GM21529 (cell line): ENCODE measurements around the gene TSN.

Experiments used
- ATAC-seq: cut with Tn5 transposase; IDR thresholded peaks from one replicate; pipeline ENCODE4 v1.9.1; 2021; ENCODE audit not compliant: unreplicated experiment

Gene TSN

GRCh38 chr2:121741450-121741849 is 14.0 kb upstream of the TSN start:
- ATAC-seq, result no peak

GRCh38 chr2:121746071-121746578 is 9.3 kb upstream of the TSN start:
- no peak for ATAC-seq

- ATAC-seq, result peak; percentile 76
Measured at GRCh38 chr2:121748202-121748601, 7.2 kb upstream of the TSN start.

- ATAC-seq, result peak; percentile 1
Measured at GRCh38 chr2:121754851-121755236, 607 bp upstream of the TSN start.

- no peak for ATAC-seq
Measured at GRCh38 chr2:121764681-121765228, 9.3 kb downstream of the TSN start.

- no peak for ATAC-seq
Measured at GRCh38 chr2:121766624-121767023, 11.2 kb downstream of the TSN start.

GRCh38 chr2:121768143-121768755 is 12.8 kb downstream of the TSN start:
- ATAC-seq, result no peak

GRCh38 chr2:121771976-121772742 is 16.7 kb downstream of the TSN start:
- no peak for ATAC-seq

- no peak for ATAC-seq
Measured at GRCh38 chr2:121774235-121774634, 18.8 kb downstream of the TSN start.

- ATAC-seq, result no peak
Measured at GRCh38 chr2:121776361-121776760, 20.9 kb downstream of the TSN start.

- no peak for ATAC-seq
Measured at GRCh38 chr2:121776885-121777698, 21.6 kb downstream of the TSN start.

GRCh38 chr2:121777699-121778058 is 22.2 kb downstream of the TSN start:
- ATAC-seq, result no peak

- ATAC-seq, result no peak
Measured at GRCh38 chr2:121778741-121779487, 23.5 kb downstream of the TSN start.

GRCh38 chr2:121783180-121783579 is 27.7 kb downstream of the TSN start:
- no peak for ATAC-seq

- ATAC-seq, result no peak
Measured at GRCh38 chr2:121788685-121789084, 33.2 kb downstream of the TSN start.

GRCh38 chr2:121790276-121790956 is 35.0 kb downstream of the TSN start:
- no peak for ATAC-seq

- ATAC-seq, result no peak
Measured at GRCh38 chr2:121791290-121791689, 35.8 kb downstream of the TSN start.

- ATAC-seq, result no peak
Measured at GRCh38 chr2:121791801-121792221, 36.4 kb downstream of the TSN start.

- no peak for ATAC-seq
Measured at GRCh38 chr2:121793816-121794215, 38.4 kb downstream of the TSN start.

- ATAC-seq, result no peak
Measured at GRCh38 chr2:121794233-121794632, 38.8 kb downstream of the TSN start.
